Prostate gland (tissue), 2 donors: Measurements from ENCODE around the gene PGGT1B. TPM values are rescaled to one million over a fixed set of nuclear protein-coding genes. Genes with fewer than 3 reads are reported as not detected.

ENCODE experiments used
- DNase-seq: peaks from one replicate; pipeline ENCODE4 v3.0.0-alpha.2; 2019; ENCODE audit warnings: low spot score
- H3K27ac ChIP-seq, 2 donors: fragments of 200-600 bp; sonication (generic); 2 replicates each; pipeline ENCODE4 v1.5.1; 2017 to 2019
- H3K27me3 ChIP-seq: fragments of 200-600 bp; sonication (generic); replicated peaks from 2 replicates; pipeline ENCODE4 v1.5.1; 2019; ENCODE audit not compliant: insufficient read depth
- H3K36me3 ChIP-seq, 2 donors: fragments of 200-600 bp; sonication (generic); 1 replicate in 1 of 2; 2 replicates in 1 of 2; pipeline versions ENCODE4 v1.5.1 to v1.8.1; 2017 to 2019
- H3K4me1 ChIP-seq: fragments of 200-600 bp; sonication (generic); replicated peaks from 2 replicates; pipeline ENCODE4 v1.5.1; 2019
- H3K4me3 ChIP-seq, 2 donors: fragments of 200-600 bp; sonication (generic); 2 replicates each; pipeline ENCODE4 v1.5.1; 2017 to 2019
- H3K9me3 ChIP-seq: fragments of 200-600 bp; sonication (generic); 2 replicates; pipeline ENCODE4 v1.5.1; 2017
- POLR2A ChIP-seq: fragments of 450-650 bp; IDR thresholded peaks from one replicate; pipeline ENCODE4 v1.6.1; 2016; ENCODE audit warnings: antibody characterized with exemption, mild to moderate bottlenecking
- POLR2AphosphoS5 ChIP-seq: sonication (generic); formaldehyde crosslinking; IDR thresholded peaks from one replicate; pipeline ENCODE4 v1.6.1; 2017; ENCODE audit warnings: antibody characterized with exemption
- WGBS: methylation state at CpG from one replicate; pipeline ENCODE4 v1.1.5; 2018; 5-methylcytosine and 5-hydroxymethylcytosine counted together
- intact Hi-C: fragments of 100-400 bp; cut with DNase I; formaldehyde crosslinking; loops from one replicate; pipeline ENCODE4 v1.14.2; 2022
- small RNA-seq, 2 donors: library from RNA; depleted of rRNA; stranded (forward); fragments of <200 nt; gene quantifications; one replicate each; pipeline ENCODE3, GENCODE V24; 2016
- total RNA-seq, 2 donors: library from RNA; depleted of rRNA; stranded (reverse); fragments of >200 nt; gene quantifications; one replicate each; pipeline ENCODE4 v1.1.0, GENCODE V29; 2016
- TF ChIP-seq, protein P1 (sequence below), 4 experiments: fragments of 200-600 bp in 2 of 4; fragments of 450-650 bp in 2 of 4; sonication (generic) in 2 of 4; IDR thresholded peaks; 1 replicate in 3 of 4; 2 replicates in 1 of 4; pipeline ENCODE4 v1.5.1; 2016 to 2019; ENCODE audit warnings: antibody characterized with exemption in 4 of 4, mild to moderate bottlenecking in 2 of 4, moderate library complexity in 2 of 4

The PGGT1B gene
- total RNA-seq, 2 donors from 2014 or later, result 9.1 to 15.3 TPM

DNA sequence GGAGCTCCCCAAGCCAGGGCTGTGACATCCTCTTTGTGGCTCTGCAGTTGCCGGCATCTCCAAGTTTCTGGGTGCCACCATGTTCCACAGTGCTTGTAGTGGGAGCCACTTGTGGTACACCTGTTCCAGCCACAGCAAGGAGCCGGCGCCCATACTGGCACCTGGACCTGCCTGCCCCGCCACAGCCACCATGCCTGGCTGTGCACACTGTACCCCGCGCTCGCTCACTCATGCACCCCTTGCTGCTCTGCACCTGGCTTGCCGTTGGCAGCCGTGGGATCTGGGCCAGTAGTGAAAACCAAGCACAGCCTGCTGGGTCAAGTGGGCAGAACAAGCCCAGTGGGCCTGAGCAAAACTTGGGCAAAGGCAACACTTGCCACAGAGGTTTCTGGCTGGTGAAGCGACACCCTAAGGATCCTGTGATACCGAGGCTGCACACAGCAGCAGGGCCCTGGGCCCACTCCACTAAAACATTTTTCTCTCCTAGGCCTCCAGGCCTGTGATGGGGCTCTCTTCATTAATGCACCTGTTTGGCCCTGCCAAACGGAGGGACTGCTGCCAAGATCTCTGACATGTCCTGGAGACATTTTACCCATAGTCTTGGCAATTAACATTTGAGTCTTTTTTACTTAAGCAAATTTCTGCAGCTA, 95.8 kb downstream of the PGGT1B start:
- Histone ChIP-seq H3K27me3 (no peaks in the 10 kb centered on the region), H3K36me3 (no peaks in the 10 kb centered on the region), H3K27ac (no peak overlapping the region), H3K4me1 (peaks cover 4% of the 10 kb centered on the region), H3K4me3 (no peak overlapping the region), H3K9me3 (no peaks in the 10 kb centered on the region)
- no peak for DNase-seq
- 97% methylated on average over 12 of the region's 12 CpGs for WGBS
- intact Hi-C loops, result no loop called here
- TF ChIP-seq POLR2A, result no peak
- TF ChIP-seq, protein P1, sequence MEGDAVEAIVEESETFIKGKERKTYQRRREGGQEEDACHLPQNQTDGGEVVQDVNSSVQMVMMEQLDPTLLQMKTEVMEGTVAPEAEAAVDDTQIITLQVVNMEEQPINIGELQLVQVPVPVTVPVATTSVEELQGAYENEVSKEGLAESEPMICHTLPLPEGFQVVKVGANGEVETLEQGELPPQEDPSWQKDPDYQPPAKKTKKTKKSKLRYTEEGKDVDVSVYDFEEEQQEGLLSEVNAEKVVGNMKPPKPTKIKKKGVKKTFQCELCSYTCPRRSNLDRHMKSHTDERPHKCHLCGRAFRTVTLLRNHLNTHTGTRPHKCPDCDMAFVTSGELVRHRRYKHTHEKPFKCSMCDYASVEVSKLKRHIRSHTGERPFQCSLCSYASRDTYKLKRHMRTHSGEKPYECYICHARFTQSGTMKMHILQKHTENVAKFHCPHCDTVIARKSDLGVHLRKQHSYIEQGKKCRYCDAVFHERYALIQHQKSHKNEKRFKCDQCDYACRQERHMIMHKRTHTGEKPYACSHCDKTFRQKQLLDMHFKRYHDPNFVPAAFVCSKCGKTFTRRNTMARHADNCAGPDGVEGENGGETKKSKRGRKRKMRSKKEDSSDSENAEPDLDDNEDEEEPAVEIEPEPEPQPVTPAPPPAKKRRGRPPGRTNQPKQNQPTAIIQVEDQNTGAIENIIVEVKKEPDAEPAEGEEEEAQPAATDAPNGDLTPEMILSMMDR (IDR thresholded peaks at IDR 0.05), result no peak
- no peak for TF ChIP-seq POLR2AphosphoS5

DNA sequence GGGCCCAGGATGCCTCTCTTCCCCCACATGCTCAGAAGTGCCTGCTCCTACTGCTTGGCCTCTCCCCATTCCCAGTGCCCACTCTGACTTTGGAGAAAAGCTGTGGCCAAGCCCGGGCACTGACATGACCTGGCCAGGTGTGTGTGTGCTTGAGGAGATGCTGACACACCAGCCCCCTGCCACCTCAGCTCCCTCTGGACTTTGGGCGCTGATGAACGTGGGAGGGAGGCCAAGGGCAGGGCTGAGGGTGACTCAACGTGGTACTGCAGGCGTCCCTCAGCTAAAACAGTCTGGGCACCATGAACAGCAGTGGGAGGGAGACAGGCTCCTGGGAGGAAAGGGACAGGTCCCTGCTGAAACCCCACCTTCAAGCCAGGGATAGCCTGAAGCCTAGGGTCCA, 96.9 kb downstream of the PGGT1B start:
- no peak for DNase-seq
- H3K27ac ChIP-seq, result no peak overlapping the region
- WGBS, result 92% methylated on average over 5 of the region's 5 CpGs
- intact Hi-C loops, result no loop called here
- H3K36me3 ChIP-seq, result no peaks in the 10 kb centered on the region
- TF ChIP-seq, protein P1 (IDR thresholded peaks at IDR 0.05), result no peak
- TF ChIP-seq POLR2A, result no peak
- no peak for TF ChIP-seq POLR2AphosphoS5
- H3K27me3 ChIP-seq, result no peaks in the 10 kb centered on the region
- peaks cover 2% of the 10 kb centered on the region for H3K4me1 ChIP-seq
- H3K9me3 ChIP-seq, result no peaks in the 10 kb centered on the region
- no peak overlapping the region for H3K4me3 ChIP-seq

DNA sequence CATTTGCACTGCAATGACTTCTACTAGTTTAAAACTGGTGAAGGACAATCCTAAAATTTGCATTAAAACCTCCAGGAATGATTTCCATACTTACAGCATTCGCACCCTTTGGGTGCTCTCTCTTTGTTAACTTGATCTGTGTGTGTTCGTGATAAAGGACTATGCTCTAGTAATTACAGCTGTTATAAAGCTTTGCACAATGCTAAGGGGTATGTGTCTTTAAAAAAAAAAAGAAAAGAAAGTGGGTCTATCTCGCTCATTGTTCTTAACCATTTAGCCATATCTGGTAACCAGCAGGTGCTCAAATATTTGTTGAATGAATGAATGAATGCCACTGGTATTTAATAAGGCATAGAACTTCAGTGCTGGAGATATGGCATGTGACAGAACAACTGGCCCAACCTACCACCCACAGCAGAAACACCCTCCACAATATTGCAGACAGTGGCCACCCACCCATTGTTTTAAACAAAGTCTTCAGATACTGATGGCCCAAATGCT, 101.7 kb downstream of the PGGT1B start:
- Histone ChIP-seq H3K4me3 (no peak overlapping the region), H3K9me3 (no peaks in the 10 kb centered on the region), H3K4me1 (no peaks in the 10 kb centered on the region), H3K27ac (no peak overlapping the region), H3K27me3 (no peaks in the 10 kb centered on the region), H3K36me3 (no peaks in the 10 kb centered on the region)
- no peak for DNase-seq
- intact Hi-C loops, result no loop called here
- 84% methylated on average over 3 of the region's 3 CpGs for WGBS
- TF ChIP-seq POLR2A, result no peak
- TF ChIP-seq, protein P1 (IDR thresholded peaks at IDR 0.05), result no peak
- no peak for TF ChIP-seq POLR2AphosphoS5

Small RNAs within 50 kb of the gene (small RNA-seq; reads per million reads assigned to genes)
- 0 reads per million in 2 donors for gene HMGN1P15

Other genes starting within 250 kb of the PGGT1B start
- gene TRIM36, start 93.0 kb downstream of the PGGT1B start, total RNA-seq, result 10 to 100 TPM; 37.3 to 38.5 TPM
- gene CCDC112, start 33.8 kb upstream of the PGGT1B start, total RNA-seq, result 10 to 100 TPM in 1 of 2 donors, 1 to 10 TPM in 1; 9.4 to 12.9 TPM